Vagina (tissue), 2 donors: ENCODE results near the gene DDX31.

Experiments
- POLR2A ChIP-seq, 2 donors: fragments of 450-650 bp; IDR thresholded peaks; one replicate each; pipeline ENCODE4 v1.6.1; 2017; ENCODE audit warnings: antibody characterized with exemption in 2 of 2, mild to moderate bottlenecking in 2 of 2, moderate library complexity in 2 of 2
- POLR2AphosphoS5 ChIP-seq, 2 donors: sonication (generic); formaldehyde crosslinking; IDR thresholded peaks; one replicate each; pipeline ENCODE4 v1.9.0; 2017; ENCODE audit warnings: antibody characterized with exemption in 2 of 2, mild to moderate bottlenecking in 2 of 2, low read depth in 1 of 2; ENCODE audit not compliant: insufficient read depth in 1 of 2
- TF ChIP-seq, protein P1 (sequence below), 3 experiments: fragments of 450-650 bp in 2 of 3; fragments of 200-600 bp in 1 of 3; sonication (generic) in 1 of 3; IDR thresholded peaks; one replicate each; pipeline ENCODE4 v1.5.1; 2017 to 2019; ENCODE audit warnings: antibody characterized with exemption in 3 of 3, mild to moderate bottlenecking in 2 of 3, moderate library complexity in 2 of 3

DNA sequence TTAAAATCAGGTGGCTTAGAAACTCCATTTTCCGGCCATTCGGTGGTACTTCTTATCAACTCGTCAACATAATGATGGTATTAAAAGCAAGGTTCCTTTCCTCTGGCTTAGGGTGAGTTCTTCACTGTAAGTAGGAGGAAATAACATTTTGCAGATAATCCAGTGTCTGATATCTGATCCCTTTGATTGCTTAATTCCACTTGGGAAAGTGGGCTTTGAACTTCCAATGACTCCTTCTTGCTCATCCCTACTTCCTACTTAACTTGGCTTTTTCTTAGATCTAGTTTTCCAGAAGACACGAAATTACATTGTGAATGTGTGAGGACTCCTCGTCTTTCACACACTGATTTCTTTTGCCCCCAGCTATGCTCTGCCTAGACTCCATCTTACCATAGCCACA lies 31.5 kb downstream of the DDX31 start:
- TF ChIP-seq, protein P1, sequence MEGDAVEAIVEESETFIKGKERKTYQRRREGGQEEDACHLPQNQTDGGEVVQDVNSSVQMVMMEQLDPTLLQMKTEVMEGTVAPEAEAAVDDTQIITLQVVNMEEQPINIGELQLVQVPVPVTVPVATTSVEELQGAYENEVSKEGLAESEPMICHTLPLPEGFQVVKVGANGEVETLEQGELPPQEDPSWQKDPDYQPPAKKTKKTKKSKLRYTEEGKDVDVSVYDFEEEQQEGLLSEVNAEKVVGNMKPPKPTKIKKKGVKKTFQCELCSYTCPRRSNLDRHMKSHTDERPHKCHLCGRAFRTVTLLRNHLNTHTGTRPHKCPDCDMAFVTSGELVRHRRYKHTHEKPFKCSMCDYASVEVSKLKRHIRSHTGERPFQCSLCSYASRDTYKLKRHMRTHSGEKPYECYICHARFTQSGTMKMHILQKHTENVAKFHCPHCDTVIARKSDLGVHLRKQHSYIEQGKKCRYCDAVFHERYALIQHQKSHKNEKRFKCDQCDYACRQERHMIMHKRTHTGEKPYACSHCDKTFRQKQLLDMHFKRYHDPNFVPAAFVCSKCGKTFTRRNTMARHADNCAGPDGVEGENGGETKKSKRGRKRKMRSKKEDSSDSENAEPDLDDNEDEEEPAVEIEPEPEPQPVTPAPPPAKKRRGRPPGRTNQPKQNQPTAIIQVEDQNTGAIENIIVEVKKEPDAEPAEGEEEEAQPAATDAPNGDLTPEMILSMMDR (IDR thresholded peaks at IDR 0.05) = no peak
- no peak for TF ChIP-seq POLR2A (IDR thresholded peaks at IDR 0.05)
- no peak for TF ChIP-seq POLR2AphosphoS5 (IDR thresholded peaks at IDR 0.05; ENCODE audit: insufficient read depth in 1 of 2, low read depth in 1 of 2)
